ENCODE results near the gene CD46. TPM values are rescaled to one million over a fixed set of nuclear protein-coding genes. Genes with fewer than 3 reads are reported as not detected.
"Not testable (repeated sequence)": the region's sequence is repeated elsewhere in the genome, so short reads cannot be mapped to it uniquely, and the experiment has no call there.

The CD46 gene
- polyA plus RNA-seq, 1 donor from 2014 or later = 393 TPM

DNA sequence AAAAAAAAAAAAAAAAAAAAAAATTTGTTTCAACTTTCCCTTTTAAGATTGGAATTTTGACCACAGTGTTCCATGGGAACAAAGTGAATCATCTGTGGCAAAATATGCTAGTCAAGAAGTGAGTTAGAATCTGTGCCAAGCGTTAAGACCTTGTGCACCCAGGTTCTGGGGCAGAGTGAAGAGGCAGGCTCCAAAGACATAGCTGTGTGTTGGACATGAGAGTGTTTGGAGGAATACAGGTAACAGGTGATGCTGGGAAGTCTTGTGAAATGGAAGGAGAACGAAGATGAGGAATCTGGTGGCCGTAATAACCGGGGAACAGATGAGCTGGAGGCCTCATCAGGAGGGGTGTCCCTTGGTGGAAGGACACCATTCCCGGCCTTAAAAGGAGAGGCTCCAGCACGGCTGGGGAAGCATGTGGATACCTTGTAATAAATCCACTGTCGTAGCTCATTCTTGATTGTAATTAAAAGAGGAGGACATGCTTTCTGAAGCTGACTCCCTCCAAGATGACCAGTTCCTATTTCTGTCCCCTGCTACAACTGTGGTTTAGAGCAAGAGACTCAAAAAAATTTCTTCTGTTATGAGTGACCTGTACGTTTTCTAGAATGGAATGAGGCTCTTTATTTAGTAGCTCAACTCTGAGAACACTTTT, 14.2 kb upstream of the CD46 start:
- not testable (repeated sequence) for H3K4me3 ChIP-seq (ENCODE audit: low read length); H3K9me3 ChIP-seq (ENCODE audit: low read length); H3K27ac ChIP-seq (ENCODE audit: low read length); H3F3A ChIP-seq (ENCODE audit: insufficient read depth, low read length, poor library complexity, severe bottlenecking); H3K27me3 ChIP-seq (ENCODE audit: insufficient read depth, low read depth, low read length); H3K36me3 ChIP-seq (ENCODE audit: insufficient read depth, low read length); H4K20me1 ChIP-seq (ENCODE audit: insufficient read depth); H3K79me2 ChIP-seq (replicated peaks; ENCODE audit: insufficient read depth, low read length); H3K9me2 ChIP-seq (ENCODE audit: insufficient read depth, low read length); H2AFZ ChIP-seq (ENCODE audit: low read depth, low read length); H3K4me2 ChIP-seq (ENCODE audit: low read length); H3K9ac ChIP-seq (ENCODE audit: low read length)

GRCh38 chr1:207738158-207738659, 13.6 kb upstream of the CD46 start:
- not testable (repeated sequence) for H3K9me2 ChIP-seq (ENCODE audit: insufficient read depth, low read length); H3K9ac ChIP-seq (ENCODE audit: low read length); H3K9me3 ChIP-seq (ENCODE audit: low read length); H3K27ac ChIP-seq (ENCODE audit: low read length); H3F3A ChIP-seq (ENCODE audit: insufficient read depth, low read length, poor library complexity, severe bottlenecking); H3K4me3 ChIP-seq (ENCODE audit: low read length); H2AFZ ChIP-seq (ENCODE audit: low read depth, low read length); H3K36me3 ChIP-seq (ENCODE audit: insufficient read depth, low read length); H3K79me2 ChIP-seq (replicated peaks; ENCODE audit: insufficient read depth, low read length); H3K27me3 ChIP-seq (ENCODE audit: insufficient read depth, low read depth, low read length); H4K20me1 ChIP-seq (ENCODE audit: insufficient read depth); H3K4me2 ChIP-seq (ENCODE audit: low read length)

- Histone ChIP-seq H3K79me2 (replicated peaks; ENCODE audit: insufficient read depth, low read length) (no peaks in the 10 kb centered on the region), H4K20me1 (ENCODE audit: insufficient read depth) (no peaks in the 10 kb centered on the region), H2AFZ (ENCODE audit: low read depth, low read length) (no peak overlapping the region), H3K27ac (ENCODE audit: low read length) (no peak overlapping the region), H3K9me2 (ENCODE audit: insufficient read depth, low read length) (no peaks in the 10 kb centered on the region), H3K4me2 (ENCODE audit: low read length) (no peak overlapping the region), H3K36me3 (ENCODE audit: insufficient read depth, low read length) (no peaks in the 10 kb centered on the region), H3K27me3 (ENCODE audit: insufficient read depth, low read depth, low read length) (no peaks in the 10 kb centered on the region), H3K9me3 (ENCODE audit: low read length) (no peaks in the 10 kb centered on the region), H3K4me3 (ENCODE audit: low read length) (no peak overlapping the region), H3F3A (ENCODE audit: insufficient read depth, low read length, poor library complexity, severe bottlenecking) (no peaks in the 10 kb centered on the region), H3K9ac (ENCODE audit: low read length) (no peak overlapping the region)
- TF ChIP-seq, protein P1, sequence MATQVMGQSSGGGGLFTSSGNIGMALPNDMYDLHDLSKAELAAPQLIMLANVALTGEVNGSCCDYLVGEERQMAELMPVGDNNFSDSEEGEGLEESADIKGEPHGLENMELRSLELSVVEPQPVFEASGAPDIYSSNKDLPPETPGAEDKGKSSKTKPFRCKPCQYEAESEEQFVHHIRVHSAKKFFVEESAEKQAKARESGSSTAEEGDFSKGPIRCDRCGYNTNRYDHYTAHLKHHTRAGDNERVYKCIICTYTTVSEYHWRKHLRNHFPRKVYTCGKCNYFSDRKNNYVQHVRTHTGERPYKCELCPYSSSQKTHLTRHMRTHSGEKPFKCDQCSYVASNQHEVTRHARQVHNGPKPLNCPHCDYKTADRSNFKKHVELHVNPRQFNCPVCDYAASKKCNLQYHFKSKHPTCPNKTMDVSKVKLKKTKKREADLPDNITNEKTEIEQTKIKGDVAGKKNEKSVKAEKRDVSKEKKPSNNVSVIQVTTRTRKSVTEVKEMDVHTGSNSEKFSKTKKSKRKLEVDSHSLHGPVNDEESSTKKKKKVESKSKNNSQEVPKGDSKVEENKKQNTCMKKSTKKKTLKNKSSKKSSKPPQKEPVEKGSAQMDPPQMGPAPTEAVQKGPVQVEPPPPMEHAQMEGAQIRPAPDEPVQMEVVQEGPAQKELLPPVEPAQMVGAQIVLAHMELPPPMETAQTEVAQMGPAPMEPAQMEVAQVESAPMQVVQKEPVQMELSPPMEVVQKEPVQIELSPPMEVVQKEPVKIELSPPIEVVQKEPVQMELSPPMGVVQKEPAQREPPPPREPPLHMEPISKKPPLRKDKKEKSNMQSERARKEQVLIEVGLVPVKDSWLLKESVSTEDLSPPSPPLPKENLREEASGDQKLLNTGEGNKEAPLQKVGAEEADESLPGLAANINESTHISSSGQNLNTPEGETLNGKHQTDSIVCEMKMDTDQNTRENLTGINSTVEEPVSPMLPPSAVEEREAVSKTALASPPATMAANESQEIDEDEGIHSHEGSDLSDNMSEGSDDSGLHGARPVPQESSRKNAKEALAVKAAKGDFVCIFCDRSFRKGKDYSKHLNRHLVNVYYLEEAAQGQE (IDR thresholded peaks at IDR 0.05; ENCODE audit: borderline replicate concordance) = no peak
- TF ChIP-seq CTCF (IDR thresholded peaks at IDR 0.05; ENCODE audit: poor library complexity, severe bottlenecking) (no peak), EZH2 (IDR thresholded peaks at IDR 0.05; ENCODE audit: borderline replicate concordance, insufficient read depth, low read length, poor library complexity, severe bottlenecking) (no peak), POLR2AphosphoS5 (IDR thresholded peaks at IDR 0.05) (no peak), EP300 (conservative IDR thresholded peaks at IDR 0.05; ENCODE audit: poor library complexity, severe bottlenecking) (no peak), SMC3 (conservative IDR thresholded peaks at IDR 0.05; ENCODE audit: poor library complexity) (no peak)
These were observed 11.6 kb upstream of the CD46 start for GRCh38 chr1:207740207-207740606.

Measured in neural cell (in vitro differentiated cells).